Endothelial cell of umbilical vein (primary cell): ENCODE data around the gene MAP3K4. TPM values are rescaled to one million over a fixed set of nuclear protein-coding genes. Genes with fewer than 3 reads are reported as not detected.

Source experiments
- BruUV-seq: library from RNA; stranded (reverse); fragments of 400-500 nt; replicated peaks from 2 replicates; lab custom pipeline; 2021; lab: Mats Ljungman, UMichigan
- CTCF ChIA-PET: fragments of 300-600, 350-600 bp; sonication (Branson Sonifier 250); formaldehyde crosslinking; loops from one replicate; lab custom pipeline; 2021; ENCODE audit warnings: antibody characterized with exemption, inconsistent platforms; lab: Charles Lee
- POLR2A ChIA-PET: fragments of 300-600, 350-600 bp; sonication (Branson Sonifier 250); formaldehyde crosslinking; loops from one replicate; lab custom pipeline; 2021; ENCODE audit warnings: antibody characterized with exemption, inconsistent platforms; lab: Charles Lee
- DNase-seq: peaks from one replicate; pipeline ENCODE4 v3.0.0-alpha.2; 2011; ENCODE audit warnings: low read depth, low spot score
- FAIRE-seq: peaks from 2 replicates; lab custom pipeline; 2011; peaks lifted over from hg19 to GRCh38; lab: Jason Lieb, UNC
- H2AFZ ChIP-seq: 2 replicates; pipeline ENCODE4 v1.6.0; 2012; ENCODE audit warnings: low read depth, low read length, control low read depth, inconsistent platforms
- H3K27ac ChIP-seq: 2 replicates; pipeline ENCODE4 v1.5.1; 2011; ENCODE audit warnings: low read depth, mild to moderate bottlenecking, control low read depth, low read length, moderate library complexity; ENCODE audit not compliant: insufficient read depth
- H3K27me3 ChIP-seq, 2 experiments: 2 replicates each; pipeline versions ENCODE4 v1.6.0 to v1.6.1; 2011; ENCODE audit warnings: low read length in 2 of 2, mixed read lengths in 1 of 2; ENCODE audit not compliant: control insufficient read depth in 2 of 2, insufficient read depth in 2 of 2
- H3K36me3 ChIP-seq, 2 experiments: 2 replicates in 1 of 2; 3 replicates in 1 of 2; pipeline ENCODE4 v1.5.1; 2011; ENCODE audit warnings: low read length in 2 of 2, mild to moderate bottlenecking in 1 of 2, moderate library complexity in 1 of 2; ENCODE audit not compliant: control insufficient read depth in 2 of 2, insufficient read depth in 2 of 2; ENCODE audit errors: extremely low read depth in 1 of 2
- H3K4me1 ChIP-seq: 3 replicates; pipeline ENCODE4 v1.5.1; 2011; ENCODE audit warnings: mild to moderate bottlenecking, low read length; ENCODE audit not compliant: control insufficient read depth, insufficient read depth; ENCODE audit errors: extremely low read depth
- H3K4me2 ChIP-seq: 2 replicates; pipeline ENCODE4 v1.6.1; 2011; ENCODE audit warnings: low read length, control low read depth, mixed read lengths; ENCODE audit not compliant: insufficient read depth
- H3K4me3 ChIP-seq, 3 experiments: fragments of 200-600 bp in 1 of 3; sonication (generic), shearing (Covaris generic) in 1 of 3; replicated peaks in 1 of 3; 2 replicates each; pipeline ENCODE4 v1.5.1; 2011 to 2016; ENCODE audit warnings: control low read depth in 3 of 3, low read length in 3 of 3, mild to moderate bottlenecking in 2 of 3, inconsistent platforms in 1 of 3, low read depth in 1 of 3, moderate library complexity in 1 of 3; ENCODE audit not compliant: insufficient read depth in 1 of 3
- H3K79me2 ChIP-seq: 2 replicates; pipeline ENCODE4 v1.6.0; 2012; ENCODE audit warnings: low read length, inconsistent platforms; ENCODE audit not compliant: control insufficient read depth, insufficient read depth
- H3K9ac ChIP-seq: replicated peaks from 2 replicates; pipeline ENCODE3; 2011; ENCODE audit warnings: low read length, control low read depth; ENCODE audit not compliant: insufficient read depth; ENCODE audit errors: extremely low read depth
- H3K9me1 ChIP-seq: replicated peaks from 3 replicates; pipeline ENCODE4 v1.6.0; 2011; ENCODE audit warnings: mild to moderate bottlenecking, low read length; ENCODE audit not compliant: control insufficient read depth, insufficient read depth; ENCODE audit errors: extremely low read depth
- H3K9me3 ChIP-seq: replicated peaks from 2 replicates; pipeline ENCODE4 v1.5.1; 2012; ENCODE audit warnings: low read length, inconsistent platforms; ENCODE audit not compliant: control insufficient read depth, insufficient read depth
- H4K20me1 ChIP-seq: replicated peaks from 2 replicates; pipeline ENCODE3; 2011; ENCODE audit warnings: mild to moderate bottlenecking, low read length; ENCODE audit not compliant: control insufficient read depth, insufficient read depth; ENCODE audit errors: extremely low read depth
- CTCF ChIP-seq, 2 donors: IDR thresholded peaks; 1 replicate in 1 of 2; 2 replicates in 1 of 2; pipeline ENCODE4 v1.5.1; 2011; ENCODE audit warnings: low read length in 2 of 2, mild to moderate bottlenecking in 2 of 2, moderate library complexity in 2 of 2, control low read depth in 1 of 2, inconsistent platforms in 1 of 2, low read depth in 1 of 2; ENCODE audit not compliant: insufficient read depth in 1 of 2; ENCODE audit errors: extremely low read depth in 1 of 2
- EZH2 ChIP-seq: IDR thresholded peaks from 2 replicates; pipeline ENCODE4 v1.6.1; 2012; ENCODE audit warnings: borderline replicate concordance, low read depth, mild to moderate bottlenecking, moderate library complexity, low read length, inconsistent platforms; ENCODE audit not compliant: severe bottlenecking
- FOS ChIP-seq: IDR thresholded peaks from 2 replicates; pipeline ENCODE4 v1.6.1; 2011; ENCODE audit warnings: mild to moderate bottlenecking, low read length, moderate library complexity, borderline replicate concordance; ENCODE audit not compliant: insufficient read depth
- GATA2 ChIP-seq: IDR thresholded peaks from 2 replicates; pipeline ENCODE4 v1.7.0; 2011; ENCODE audit warnings: low read depth, mild to moderate bottlenecking, moderate library complexity, mixed read lengths, low read length; ENCODE audit not compliant: insufficient read length, insufficient read depth
- JUN ChIP-seq: IDR thresholded peaks from 2 replicates; pipeline ENCODE4 v1.6.1; 2011; ENCODE audit warnings: borderline replicate concordance, low read depth; ENCODE audit not compliant: insufficient read length, insufficient read depth
- MYC ChIP-seq: IDR thresholded peaks from one replicate; pipeline ENCODE4 v1.6.1; 2011; ENCODE audit warnings: mild to moderate bottlenecking, low read depth, low read length
- POLR2A ChIP-seq: IDR thresholded peaks from 2 replicates; pipeline ENCODE4 v1.6.1; 2012; ENCODE audit warnings: low read depth, mild to moderate bottlenecking, control low read depth, low read length
- POLR2AphosphoS5 ChIP-seq: IDR thresholded peaks from 2 replicates; pipeline ENCODE4 v1.6.1; 2012; ENCODE audit warnings: low read depth, mild to moderate bottlenecking, control low read depth, low read length, moderate library complexity; ENCODE audit not compliant: insufficient read depth
- dilution Hi-C: fragments of 300-500 bp; cut with MboI; formaldehyde crosslinking; loops from one replicate; pipeline ENCODE4 v1.15.0; 2019; ENCODE audit warnings: low sequenced_read_pairs; ENCODE audit not compliant: extremely low pct_ligation_motif_present
- intact Hi-C: fragments of 100-400 bp; cut with micrococcal nuclease; formaldehyde crosslinking; loops from one replicate; pipeline ENCODE4 v1.10.0; 2022
- polyA plus RNA-seq, 4 experiments: library from polyadenylated mRNA; depleted of rRNA in 3 of 4; stranded (reverse) in 3 of 4; unstranded in 1 of 4; fragments of >200 nt; gene quantifications; 2 replicates each; pipeline versions ENCODE4 v1.2.1 to v1.2.3, GENCODE V29; 2011 to 2012; ENCODE audit warnings: missing spikeins in 1 of 4
- total RNA-seq: library from RNA; stranded (reverse); gene quantifications from 2 replicates; pipeline ENCODE4 v1.2.3, GENCODE V29; 2021
- TF ChIP-seq, protein P1 (sequence below): IDR thresholded peaks from 2 replicates; pipeline ENCODE4 v1.6.1; 2011; ENCODE audit not compliant: insufficient read depth, insufficient read length

MAP3K4 gene
- total and polyA plus RNA-seq, 2 donors (not counting 3 experiments of a cell fraction or from before 2014, with no cell fraction given) = 10.8 to 42.3 TPM

GRCh38 chr6:161133963-161134362 lies 142.4 kb downstream of the MAP3K4 start:
- no peak overlapping the region for H3K4me2 ChIP-seq
- no TSS peak for BruUV-seq
- CTCF ChIA-PET = interaction anchor here (1.1 kb wide), 1 partner anchor 237 kb away, joined by 4 read pairs; no protein-coding TSS in a partner anchor

More at GRCh38 chr6:161133963-161134362, 142.4 kb downstream of the MAP3K4 start:
- dilution Hi-C loops (no loop called here), intact Hi-C loops (loop anchor here (5.0 kb wide), 1 partner anchor 138 kb away; the partner anchor contains the start of gene AGPAT4)
- DNase-seq (no peak), FAIRE-seq (no peak)
- H4K20me1 ChIP-seq = no peaks in the 10 kb centered on the region
- peaks cover 0 to 7% of the 10 kb centered on the region in 2 experiments for H3K36me3 ChIP-seq
- H3K27me3 ChIP-seq = no peaks in the 10 kb centered on the region
- no peaks in the 10 kb centered on the region for H3K4me1 ChIP-seq
- TF ChIP-seq CTCF (IDR thresholded peaks at IDR 0.05; ENCODE audit: extremely low read depth in 1 of 2, insufficient read depth in 1 of 2, low read depth in 1 of 2, low read length in 2 of 2) = no peak
- no peak for TF ChIP-seq POLR2A
- TF ChIP-seq, protein P1, sequence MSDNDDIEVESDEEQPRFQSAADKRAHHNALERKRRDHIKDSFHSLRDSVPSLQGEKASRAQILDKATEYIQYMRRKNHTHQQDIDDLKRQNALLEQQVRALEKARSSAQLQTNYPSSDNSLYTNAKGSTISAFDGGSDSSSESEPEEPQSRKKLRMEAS = no peak
- TF ChIP-seq GATA2 = no peak
- TF ChIP-seq EZH2 = no peak
- no peak for TF ChIP-seq JUN
- no peak for TF ChIP-seq FOS
- TF ChIP-seq POLR2AphosphoS5 = no peak
- no peak for TF ChIP-seq MYC
- no peaks in the 10 kb centered on the region for H3K79me2 ChIP-seq
- POLR2A ChIA-PET = no interaction called here
- H3K9me3 ChIP-seq = no peaks in the 10 kb centered on the region
- no peak overlapping the region for H2AFZ ChIP-seq
- no peak overlapping the region for H3K4me3 ChIP-seq
- H3K27ac ChIP-seq = no peak overlapping the region
- no peak overlapping the region for H3K9ac ChIP-seq
- H3K9me1 ChIP-seq = no peaks in the 10 kb centered on the region
